NB4 (cell line): ENCODE measurements around the gene NAA35.
"Not testable (repeated sequence)": the region's sequence is repeated elsewhere in the genome, so short reads cannot be mapped to it uniquely, and the experiment has no call there.

Experiments used
- DNase-seq: peaks from one replicate; pipeline ENCODE4 v3.0.0; 2010; ENCODE audit warnings: low read depth
- H3K4me3 ChIP-seq: one replicate; pipeline ENCODE4 v1.5.1; 2011; ENCODE audit warnings: mild to moderate bottlenecking, low read depth, low read length, moderate library complexity
- CTCF ChIP-seq: IDR thresholded peaks from one replicate; pipeline ENCODE4 v1.5.1; 2012; ENCODE audit warnings: low read depth, low read length
- MAX ChIP-seq: IDR thresholded peaks from 2 replicates; pipeline ENCODE4 v1.6.1; 2011; ENCODE audit warnings: low read depth, low read length
- MYC ChIP-seq: IDR thresholded peaks from 2 replicates; pipeline ENCODE4 v1.6.1; 2011; ENCODE audit warnings: low read depth, low read length
- POLR2A ChIP-seq: IDR thresholded peaks from 2 replicates; pipeline ENCODE4 v1.6.1; 2011; ENCODE audit warnings: mild to moderate bottlenecking; ENCODE audit not compliant: insufficient read length; ENCODE audit errors: extremely low read depth

The NAA35 gene

DNA sequence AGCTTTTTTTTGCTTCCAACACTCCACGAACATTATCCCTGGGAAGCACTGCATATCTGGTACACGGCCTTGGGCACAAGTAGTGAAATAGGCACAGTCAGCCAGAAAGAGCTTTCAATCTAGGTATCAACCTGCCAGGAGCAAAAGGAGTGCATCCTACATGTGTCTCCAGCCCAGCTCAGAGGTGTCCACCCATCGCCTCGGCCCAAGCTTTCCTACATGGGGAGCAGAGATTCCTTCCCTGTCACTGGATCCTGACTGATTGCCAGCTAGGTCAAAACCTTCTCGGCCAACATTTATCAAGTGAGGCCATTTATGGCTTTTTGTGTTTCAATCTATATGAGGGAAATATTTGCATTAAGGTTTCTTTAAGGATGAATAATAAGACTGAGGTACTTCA is 102.6 kb downstream of the NAA35 start:
- no peak for TF ChIP-seq MAX
- no peak for TF ChIP-seq CTCF
- TF ChIP-seq MYC, result no peak
- no peak for TF ChIP-seq POLR2A

GRCh38 chr9:86043999-86044398 is 103.1 kb downstream of the NAA35 start:
- TF ChIP-seq CTCF, result peak; percentile 26
- TF ChIP-seq POLR2A, result no peak
- no peak overlapping the region for H3K4me3 ChIP-seq
- peak; percentile 40 for DNase-seq

More for the DNA sequence above, 102.6 kb downstream of the NAA35 start:
- no peak overlapping the region for H3K4me3 ChIP-seq
- no peak for DNase-seq

DNA sequence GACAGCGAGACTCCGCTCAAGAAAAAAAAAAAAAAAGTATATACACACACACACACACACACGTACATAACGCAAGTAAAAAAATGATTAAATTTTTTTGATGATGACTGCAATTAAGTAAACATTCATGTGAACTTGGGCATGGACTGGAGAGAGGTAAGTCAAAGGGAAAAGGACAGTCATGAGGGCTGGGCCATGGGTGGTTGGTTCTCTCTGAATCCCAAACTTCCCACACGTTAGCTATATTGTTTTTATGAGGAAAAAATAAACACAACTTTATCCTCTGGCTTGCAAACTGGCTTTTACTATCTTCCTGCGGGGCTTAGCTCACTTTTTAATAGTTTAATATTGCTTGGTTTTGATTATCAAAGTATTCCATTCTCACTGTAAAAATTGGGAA is 104.7 kb downstream of the NAA35 start:
- DNase-seq, result no peak
- TF ChIP-seq MAX (no peak), CTCF (no peak), POLR2A (no peak)
- H3K4me3 ChIP-seq, result no peak overlapping the region

DNA sequence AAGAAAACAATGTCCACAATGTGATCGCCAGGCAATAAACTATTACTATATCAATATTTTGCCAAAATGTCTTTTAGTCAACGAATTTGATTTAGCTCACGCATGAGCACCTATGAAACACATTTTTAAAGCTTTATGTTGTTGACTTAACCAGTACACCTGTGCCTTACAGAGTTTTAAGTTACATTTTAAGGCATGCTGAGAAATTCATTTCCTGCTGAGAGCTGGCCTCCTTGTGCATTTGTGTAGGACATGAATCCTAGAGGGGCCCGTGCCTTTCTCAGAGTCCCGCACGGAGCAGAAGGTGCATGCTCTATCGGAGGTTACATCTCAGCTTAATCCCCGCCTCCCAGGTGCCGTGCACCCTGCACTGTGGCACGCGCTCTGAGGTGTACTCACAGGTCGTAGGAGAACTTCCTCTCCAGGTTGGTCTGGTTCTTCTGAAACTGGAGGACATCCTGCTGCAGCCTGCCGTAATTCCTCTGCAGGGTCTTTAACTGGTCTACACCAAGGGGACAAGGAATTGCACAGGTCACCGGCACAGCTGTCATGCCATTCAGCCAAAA is 105.2 kb downstream of the NAA35 start:
- no peak for DNase-seq
- TF ChIP-seq MYC, result no peak
- TF ChIP-seq POLR2A, result no peak
- TF ChIP-seq CTCF, result no peak
- TF ChIP-seq MAX, result no peak
- no peak overlapping the region for H3K4me3 ChIP-seq

- no peak for TF ChIP-seq POLR2A
- no peak for TF ChIP-seq MYC
- TF ChIP-seq MAX, result no peak
- TF ChIP-seq CTCF, result no peak
- H3K4me3 ChIP-seq, result no peak overlapping the region
- DNase-seq, result no peak
These were observed 106.0 kb downstream of the NAA35 start for GRCh38 chr9:86046930-86047341.

DNA sequence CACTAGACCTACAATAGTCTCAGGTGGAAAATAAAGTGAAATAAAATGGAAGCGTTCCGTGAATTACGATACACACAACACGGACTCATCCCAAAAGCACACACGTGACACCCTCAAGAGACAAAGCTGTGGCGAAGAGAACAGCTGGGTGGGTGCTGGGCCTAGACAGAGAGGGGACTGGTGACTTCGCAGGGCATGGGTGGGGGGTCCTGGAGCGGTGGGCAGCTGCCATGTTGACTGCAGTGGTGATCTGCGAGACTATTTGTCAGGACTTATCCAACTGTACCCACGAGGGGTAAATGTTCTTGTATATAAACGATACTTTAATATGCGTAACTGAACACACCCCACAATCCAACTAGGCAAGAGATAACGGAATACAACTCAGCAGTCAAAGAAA is 106.4 kb downstream of the NAA35 start:
- DNase-seq, result no peak
- TF ChIP-seq MYC, result no peak
- no peak for TF ChIP-seq MAX
- no peak for TF ChIP-seq CTCF
- TF ChIP-seq POLR2A, result no peak
- no peak overlapping the region for H3K4me3 ChIP-seq

GRCh38 chr9:86048018-86048742 is 107.2 kb downstream of the NAA35 start:
- H3K4me3 ChIP-seq, result not testable (repeated sequence)

More at GRCh38 chr9:86048018-86048742, 107.2 kb downstream of the NAA35 start:
- DNase-seq, result not testable (repeated sequence)
